Activated naive CD8-positive, alpha-beta T cell (primary cell): Measurements from ENCODE around the gene BANF1.

Source experiments
- H3K27ac Mint-ChIP-seq: one replicate; pipeline ENCODE4 v1.8.0; 2021; ENCODE audit warnings: mixed read lengths
- H3K27me3 Mint-ChIP-seq: one replicate; pipeline ENCODE4 v1.8.0; 2021; ENCODE audit warnings: mixed read lengths
- H3K36me3 Mint-ChIP-seq: one replicate; pipeline ENCODE4 v1.8.0; 2021; ENCODE audit warnings: mixed read lengths
- H3K4me1 Mint-ChIP-seq: one replicate; pipeline ENCODE4 v1.8.0; 2021; ENCODE audit warnings: low read depth, mixed read lengths
- H3K4me3 Mint-ChIP-seq: one replicate; pipeline ENCODE4 v1.8.0; 2021; ENCODE audit warnings: mild to moderate bottlenecking, mixed read lengths
- H3K9me3 Mint-ChIP-seq: one replicate; pipeline ENCODE4 v1.8.0; 2021; ENCODE audit warnings: low read depth, mixed read lengths

Gene BANF1

DNA sequence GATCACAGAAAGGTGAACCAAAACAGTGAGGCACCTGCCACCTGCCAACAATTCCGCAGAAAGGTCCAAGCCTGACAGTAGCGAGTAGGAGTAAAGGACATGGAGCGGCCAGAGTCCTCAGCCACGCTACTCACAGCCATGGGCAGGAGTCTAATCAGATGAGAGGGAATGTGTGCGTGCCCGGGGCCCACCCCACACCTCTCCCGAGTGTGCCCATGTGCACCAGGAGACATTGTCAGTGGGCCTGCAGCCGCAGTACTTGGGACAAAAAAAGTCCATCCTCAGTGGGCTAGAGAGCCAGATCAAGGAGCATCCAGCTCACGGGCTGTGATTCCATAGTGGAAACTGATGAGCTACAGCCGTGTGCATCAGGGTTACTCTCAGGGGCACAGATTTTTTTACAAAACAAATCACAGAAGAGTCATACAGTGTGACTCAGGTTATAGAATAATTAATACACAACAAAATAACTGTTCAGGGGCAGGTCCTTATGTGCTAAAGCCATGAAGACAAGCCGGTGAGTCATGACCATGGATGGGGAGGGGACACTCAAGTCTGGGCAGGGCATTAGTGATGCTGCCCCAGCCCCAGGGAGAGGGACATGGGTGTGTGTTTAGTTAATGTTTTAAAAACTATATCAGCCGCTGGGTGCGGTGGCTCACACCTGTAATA lies 28.7 kb upstream of the BANF1 start:
- Mint-ChIP-seq H3K4me1 (peaks cover 5% of the 10 kb centered on the region), H3K4me3 (no peak overlapping the region), H3K27ac (peak overlapping the region; percentile 28), H3K27me3 (no peaks in the 10 kb centered on the region), H3K9me3 (no peaks in the 10 kb centered on the region), H3K36me3 (peaks cover 5% of the 10 kb centered on the region)

DNA sequence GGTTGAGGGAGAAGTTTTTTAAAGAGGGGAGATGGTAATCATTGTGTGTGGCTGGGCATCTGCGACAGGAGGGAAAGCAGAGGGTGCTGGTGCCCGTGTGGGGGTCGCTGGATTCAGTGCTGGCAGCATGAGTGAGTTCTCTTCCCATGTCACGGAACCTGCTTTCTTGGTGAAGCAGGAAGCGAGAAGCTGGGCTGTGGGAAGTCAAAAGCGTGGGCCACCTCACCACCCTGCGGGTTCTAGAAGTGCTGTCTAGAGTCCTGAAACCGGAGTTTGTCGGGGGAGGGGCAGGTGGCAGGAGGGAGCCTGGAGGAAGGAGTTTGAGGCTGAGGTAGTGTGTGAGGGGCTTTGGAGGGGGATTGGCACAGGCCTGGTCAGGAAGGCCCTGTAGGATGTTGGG lies 26.5 kb upstream of the BANF1 start:
- no peak overlapping the region for H3K4me3 Mint-ChIP-seq
- H3K36me3 Mint-ChIP-seq, result peaks cover 2% of the 10 kb centered on the region
- peak overlapping the region; percentile 54 for H3K27ac Mint-ChIP-seq
- no peaks in the 10 kb centered on the region for H3K27me3 Mint-ChIP-seq
- peaks cover 2% of the 10 kb centered on the region for H3K4me1 Mint-ChIP-seq
- no peaks in the 10 kb centered on the region for H3K9me3 Mint-ChIP-seq

DNA sequence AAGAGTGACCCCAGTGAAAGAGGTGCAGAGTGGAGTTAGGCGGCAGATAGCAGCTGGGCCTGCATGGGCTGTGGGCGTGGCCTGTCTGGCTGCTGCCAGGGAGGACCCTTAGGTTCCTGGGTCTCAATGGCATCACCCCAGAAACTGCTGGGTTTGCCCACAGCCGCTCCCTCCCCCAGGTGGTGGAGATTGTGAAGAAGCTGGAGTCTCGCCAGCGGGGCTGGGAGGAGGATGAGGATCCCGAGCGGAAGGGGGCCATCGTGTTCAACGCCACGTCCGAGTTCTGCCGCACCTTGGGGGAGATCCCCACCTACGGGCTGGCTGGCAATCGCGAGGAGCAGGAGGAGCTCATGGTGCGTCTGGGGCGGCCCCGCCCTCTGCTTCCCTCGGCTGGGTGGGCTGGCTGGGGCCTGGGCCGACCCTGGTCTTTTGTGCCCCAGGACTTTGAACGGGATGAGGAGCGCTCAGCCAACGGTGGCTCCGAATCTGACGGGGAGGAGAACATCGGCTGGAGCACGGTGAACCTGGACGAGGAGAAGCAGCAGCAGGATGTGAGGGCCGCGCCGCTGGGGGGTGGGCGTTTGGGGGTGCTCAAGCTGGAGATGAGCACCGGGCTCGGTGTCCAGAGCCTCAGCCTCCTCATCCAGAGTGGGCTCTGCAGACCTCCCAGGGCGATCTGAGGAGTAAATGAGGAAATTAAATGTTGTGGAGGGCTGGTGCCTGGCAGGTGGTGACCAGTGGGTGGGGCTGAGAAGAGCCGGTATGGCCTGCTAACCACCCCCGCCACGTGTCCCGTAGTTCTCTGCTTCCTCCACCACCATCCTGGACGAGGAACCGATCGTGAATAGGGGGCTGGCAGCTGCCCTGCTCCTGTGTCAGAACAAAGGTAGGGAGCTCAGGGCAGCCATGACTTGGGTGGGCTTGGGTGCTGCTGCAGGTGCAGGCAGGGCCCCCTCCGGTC lies 25.8 kb upstream of the BANF1 start:
- no peak overlapping the region for H3K4me3 Mint-ChIP-seq
- H3K4me1 Mint-ChIP-seq, result peaks cover 2% of the 10 kb centered on the region
- no peak overlapping the region for H3K27ac Mint-ChIP-seq
- H3K9me3 Mint-ChIP-seq, result no peaks in the 10 kb centered on the region
- peaks cover 2% of the 10 kb centered on the region for H3K36me3 Mint-ChIP-seq
- no peaks in the 10 kb centered on the region for H3K27me3 Mint-ChIP-seq

DNA sequence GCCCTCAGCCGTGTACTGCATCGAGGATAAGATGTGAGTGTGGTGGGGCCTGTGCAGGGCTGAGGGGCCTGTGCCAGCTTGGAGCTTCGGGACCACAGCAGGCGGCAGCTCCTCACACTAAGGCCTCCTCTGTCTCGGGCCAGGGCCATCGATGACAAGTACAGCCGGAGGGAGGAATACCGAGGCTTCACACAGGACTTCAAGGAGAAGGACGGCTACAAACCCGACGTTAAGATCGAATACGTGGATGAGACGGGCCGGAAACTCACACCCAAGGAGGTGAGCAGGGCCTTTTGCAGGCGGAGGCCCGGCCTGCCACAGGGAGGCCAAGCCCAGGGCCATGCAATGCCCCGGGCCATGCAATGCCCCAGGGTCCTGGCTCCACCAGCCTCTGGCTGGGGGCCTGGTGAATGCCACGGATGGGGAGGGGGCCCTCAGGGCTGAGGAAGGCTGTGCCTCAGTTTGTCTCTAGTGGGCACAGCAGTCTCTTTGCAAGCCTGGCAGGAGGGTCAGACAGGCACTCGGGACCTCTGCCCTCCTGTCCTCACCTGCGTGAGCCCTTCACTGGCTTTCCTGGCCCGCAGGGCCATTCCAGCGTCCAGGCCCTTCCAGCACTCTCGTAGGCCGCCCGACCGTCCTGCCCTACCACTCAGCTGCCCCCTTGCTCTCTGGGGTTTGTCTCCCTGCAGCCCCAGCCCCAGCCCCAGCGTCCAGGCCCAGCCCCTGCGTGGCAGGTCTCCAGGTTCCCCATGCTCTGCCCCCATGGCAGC lies 24.5 kb upstream of the BANF1 start:
- Mint-ChIP-seq H3K27me3 (no peaks in the 10 kb centered on the region), H3K36me3 (peaks cover 2% of the 10 kb centered on the region), H3K9me3 (no peaks in the 10 kb centered on the region), H3K4me1 (no peaks in the 10 kb centered on the region), H3K27ac (no peak overlapping the region), H3K4me3 (no peak overlapping the region)

DNA sequence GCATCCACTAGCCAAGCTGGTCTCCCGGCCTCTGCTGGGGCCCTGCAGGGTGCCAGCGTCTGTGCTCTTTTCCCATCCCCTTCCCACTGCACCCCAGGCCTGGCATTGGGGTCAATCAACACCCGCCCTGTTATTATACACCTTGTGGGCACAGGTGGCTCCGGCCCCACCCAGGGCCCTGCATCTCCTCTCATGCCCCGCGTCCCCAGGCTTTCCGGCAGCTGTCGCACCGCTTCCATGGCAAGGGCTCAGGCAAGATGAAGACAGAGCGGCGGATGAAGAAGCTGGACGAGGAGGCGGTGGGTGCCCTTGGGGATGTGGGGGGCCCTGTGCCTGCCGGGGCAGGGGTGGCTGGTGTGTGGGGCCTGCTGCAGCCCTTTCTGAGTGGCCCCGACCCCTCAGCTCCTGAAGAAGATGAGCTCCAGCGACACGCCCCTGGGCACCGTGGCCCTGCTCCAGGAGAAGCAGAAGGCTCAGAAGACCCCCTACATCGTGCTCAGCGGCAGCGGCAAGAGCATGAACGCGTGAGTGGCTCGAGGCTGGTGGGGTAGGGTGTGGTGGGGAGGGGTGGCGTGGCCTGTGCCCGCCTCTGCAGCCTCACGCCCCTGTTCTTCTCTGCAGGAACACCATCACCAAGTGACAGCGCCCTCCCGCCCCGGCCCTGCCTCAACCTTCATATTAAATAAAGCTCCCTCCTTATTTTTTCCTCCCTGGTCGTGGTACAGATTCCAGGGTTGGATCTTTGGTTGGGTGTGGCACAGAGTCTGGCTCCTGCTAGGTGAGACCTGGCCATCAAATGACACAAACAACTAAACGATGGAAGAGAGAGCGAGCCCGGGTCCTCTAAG lies 23.7 kb upstream of the BANF1 start:
- H3K4me1 Mint-ChIP-seq, result no peaks in the 10 kb centered on the region
- no peaks in the 10 kb centered on the region for H3K9me3 Mint-ChIP-seq
- no peaks in the 10 kb centered on the region for H3K27me3 Mint-ChIP-seq
- no peak overlapping the region for H3K4me3 Mint-ChIP-seq
- H3K27ac Mint-ChIP-seq, result no peak overlapping the region
- peaks cover under 1% of the 10 kb centered on the region for H3K36me3 Mint-ChIP-seq

DNA sequence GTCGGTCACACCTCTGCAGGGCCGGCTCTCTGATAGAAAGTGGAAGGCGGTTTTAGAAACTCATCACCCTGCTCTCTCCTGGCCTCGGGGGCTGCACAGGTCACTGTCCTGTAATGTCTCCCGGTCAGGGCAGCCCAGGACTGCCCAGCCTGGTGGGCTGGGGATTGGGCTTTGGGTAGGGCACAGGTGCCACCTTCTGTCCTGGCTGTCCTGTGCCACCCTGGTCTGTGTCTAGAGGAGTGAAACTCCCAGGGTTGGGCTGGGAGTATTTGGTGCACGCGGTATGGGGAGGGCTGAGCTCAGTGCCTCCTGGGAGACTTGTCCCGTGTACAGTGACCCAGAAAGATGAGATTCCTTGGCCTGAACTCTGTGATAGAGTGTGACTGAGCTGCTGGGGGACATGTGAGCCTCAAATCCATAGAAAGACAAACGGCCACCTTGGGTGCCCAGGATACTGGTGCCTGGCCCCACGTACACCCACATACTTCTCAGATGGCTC lies 23.0 kb upstream of the BANF1 start:
- Mint-ChIP-seq H3K27me3 (no peaks in the 10 kb centered on the region), H3K36me3 (no peaks in the 10 kb centered on the region), H3K9me3 (no peaks in the 10 kb centered on the region), H3K4me3 (no peak overlapping the region), H3K4me1 (no peaks in the 10 kb centered on the region), H3K27ac (no peak overlapping the region)

DNA sequence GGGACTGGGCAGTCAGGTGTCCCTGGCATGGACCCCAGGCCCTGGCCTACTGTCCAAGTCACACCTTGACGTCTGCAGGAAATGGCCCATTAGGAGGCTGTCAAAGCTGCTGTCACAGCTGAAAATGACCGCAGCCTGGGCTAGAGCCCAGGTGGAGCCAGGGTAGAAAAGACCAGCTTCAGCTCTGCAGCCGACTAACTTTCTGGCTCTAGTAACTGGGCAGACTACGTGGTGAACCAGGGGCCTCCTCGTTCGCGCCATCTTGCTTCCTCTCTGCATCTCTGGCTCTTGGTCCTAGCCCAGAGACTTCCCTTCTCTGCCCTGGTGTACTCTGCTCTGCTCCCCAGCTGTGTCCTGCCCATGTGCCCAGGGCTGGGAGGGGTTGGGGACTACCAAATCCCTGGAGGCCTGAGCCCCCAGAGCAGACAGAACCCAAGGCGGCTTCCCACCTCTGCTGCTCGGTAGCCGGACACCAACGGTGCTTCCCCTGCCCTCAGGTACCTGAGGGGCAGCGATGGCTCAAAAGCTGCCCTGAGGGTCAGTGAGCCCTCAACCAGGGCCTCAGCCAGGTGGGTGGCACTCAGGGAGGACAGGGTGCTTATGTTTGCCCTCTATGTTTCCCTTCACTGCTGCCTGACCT lies 21.1 kb upstream of the BANF1 start:
- Mint-ChIP-seq H3K36me3 (no peaks in the 10 kb centered on the region), H3K4me1 (no peaks in the 10 kb centered on the region), H3K9me3 (no peaks in the 10 kb centered on the region), H3K27me3 (no peaks in the 10 kb centered on the region), H3K27ac (no peak overlapping the region), H3K4me3 (no peak overlapping the region)

DNA sequence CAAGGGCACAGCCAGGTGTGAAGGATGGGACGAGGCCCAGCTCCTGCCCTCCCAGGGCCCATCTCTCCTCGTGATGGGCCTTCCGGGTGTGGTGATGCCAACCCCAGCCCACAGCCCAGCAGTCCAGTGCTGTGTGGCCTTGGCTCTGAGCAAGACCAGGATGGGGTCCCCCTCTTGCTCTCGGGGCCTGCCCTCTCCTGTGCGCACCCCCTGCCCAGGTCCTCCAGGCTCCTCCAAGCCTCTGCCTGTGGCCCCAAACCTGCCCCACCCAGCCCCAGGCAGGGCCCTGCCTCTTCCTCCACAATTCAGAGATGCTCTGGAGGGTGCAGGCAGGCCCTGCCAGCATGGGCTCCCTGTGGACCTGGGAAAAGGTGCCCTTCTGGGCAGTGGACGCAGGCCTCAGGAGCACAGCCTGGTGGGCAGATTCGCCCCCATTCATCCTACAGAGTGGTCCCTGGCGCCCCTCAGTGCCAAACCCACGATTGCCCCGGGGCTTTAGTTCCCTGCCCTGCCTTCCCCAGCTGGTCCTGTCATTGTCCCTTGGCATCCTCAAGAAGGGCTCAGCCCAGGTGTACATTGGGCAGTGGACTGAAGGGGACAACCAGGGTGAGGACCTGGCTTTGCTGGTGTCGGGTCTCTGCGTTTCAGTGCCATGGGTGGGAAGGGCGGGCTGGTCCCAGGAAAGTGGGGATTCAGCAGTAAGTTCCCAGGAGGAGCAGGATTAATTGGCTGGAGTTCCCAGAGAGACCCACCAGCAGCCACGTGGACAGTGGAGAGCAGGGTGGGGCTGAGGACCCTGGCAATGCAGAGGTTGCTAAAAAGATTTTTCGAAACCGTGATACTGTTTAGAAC lies 20.1 kb upstream of the BANF1 start:
- Mint-ChIP-seq H3K27me3 (no peaks in the 10 kb centered on the region), H3K9me3 (no peaks in the 10 kb centered on the region), H3K27ac (no peak overlapping the region), H3K4me3 (no peak overlapping the region), H3K36me3 (no peaks in the 10 kb centered on the region), H3K4me1 (no peaks in the 10 kb centered on the region)

DNA sequence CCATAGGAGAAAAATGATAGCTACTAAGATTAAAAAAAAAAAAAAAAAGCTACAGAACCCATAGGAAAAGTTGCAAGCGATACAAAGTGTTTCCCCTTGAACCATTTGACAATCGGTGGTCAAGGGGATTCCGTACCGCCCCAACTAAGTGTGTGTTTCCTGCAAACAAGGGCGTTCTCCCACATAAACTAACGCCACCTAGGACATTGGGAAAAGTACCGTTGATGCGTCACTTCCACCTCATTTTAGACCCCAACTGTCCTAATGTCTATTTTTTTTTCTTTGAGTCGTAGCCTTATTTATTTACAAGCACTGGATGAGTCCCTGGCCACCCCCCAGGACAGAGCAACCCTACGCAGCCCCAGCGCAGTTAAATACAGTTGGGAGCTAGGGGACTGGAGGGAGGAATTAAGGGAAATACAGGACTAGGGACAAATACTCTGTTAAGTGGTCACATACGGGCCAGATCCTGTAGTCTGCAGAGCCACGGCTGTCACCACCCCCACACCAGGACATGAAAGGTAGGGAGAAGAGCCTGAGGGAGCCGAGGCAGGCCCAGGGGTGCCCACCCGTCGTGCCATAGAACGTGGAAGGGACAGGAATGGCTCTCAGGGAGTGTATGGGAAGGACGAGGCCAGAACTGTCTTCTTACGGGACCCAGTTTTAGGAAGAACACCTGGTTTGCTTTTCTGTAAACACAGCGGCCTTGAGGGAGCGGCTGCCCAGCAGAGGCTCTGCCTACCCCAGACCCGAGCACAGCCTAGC lies 19.3 kb upstream of the BANF1 start:
- H3K4me3 Mint-ChIP-seq, result no peak overlapping the region
- no peaks in the 10 kb centered on the region for H3K27me3 Mint-ChIP-seq
- no peaks in the 10 kb centered on the region for H3K4me1 Mint-ChIP-seq
- H3K36me3 Mint-ChIP-seq, result no peaks in the 10 kb centered on the region
- H3K9me3 Mint-ChIP-seq, result no peaks in the 10 kb centered on the region
- no peak overlapping the region for H3K27ac Mint-ChIP-seq

DNA sequence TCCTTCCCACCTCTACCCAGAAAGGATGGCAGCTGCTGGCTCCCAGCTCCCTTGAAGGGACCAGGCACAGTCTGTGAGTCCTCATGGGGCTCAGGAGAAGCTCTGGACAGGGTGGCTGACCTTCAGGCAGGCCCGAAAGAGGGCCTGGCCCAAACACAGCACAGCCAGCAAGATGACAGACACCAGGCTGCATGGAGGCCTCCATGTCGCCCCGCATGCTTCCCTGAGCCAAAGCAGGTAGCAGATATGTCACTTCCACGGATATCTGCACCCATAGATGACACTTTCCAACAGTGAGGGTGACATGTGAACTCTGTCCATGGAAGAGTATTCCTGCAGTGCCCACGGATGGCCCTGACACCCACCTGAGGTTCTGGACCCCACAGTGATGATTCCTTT lies 18.7 kb upstream of the BANF1 start:
- no peaks in the 10 kb centered on the region for H3K9me3 Mint-ChIP-seq
- H3K4me1 Mint-ChIP-seq, result no peaks in the 10 kb centered on the region
- H3K27ac Mint-ChIP-seq, result no peak overlapping the region
- H3K27me3 Mint-ChIP-seq, result no peaks in the 10 kb centered on the region
- H3K4me3 Mint-ChIP-seq, result no peak overlapping the region
- H3K36me3 Mint-ChIP-seq, result no peaks in the 10 kb centered on the region

DNA sequence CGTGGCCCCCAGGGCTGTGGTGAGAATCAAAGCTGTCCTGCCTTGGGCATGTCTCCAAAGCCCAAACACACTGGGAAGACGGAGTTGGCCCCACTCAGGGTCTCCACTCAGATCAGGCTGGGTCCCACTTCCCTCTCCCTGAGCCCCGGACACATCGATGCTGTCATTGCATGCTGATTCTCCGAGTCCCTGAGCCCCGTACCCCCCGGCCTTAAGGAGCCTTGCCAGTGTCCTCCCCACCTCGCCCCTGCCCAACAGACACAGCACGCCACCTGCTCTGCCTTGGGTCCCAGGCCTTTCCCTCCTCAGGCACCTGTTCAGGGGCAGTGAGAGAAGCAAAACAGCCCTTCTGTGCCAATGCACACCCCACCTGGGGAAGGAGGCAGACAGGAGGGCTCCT lies 15.0 kb upstream of the BANF1 start:
- H3K9me3 Mint-ChIP-seq, result no peaks in the 10 kb centered on the region
- H3K27ac Mint-ChIP-seq, result no peak overlapping the region
- peaks cover 5% of the 10 kb centered on the region for H3K4me1 Mint-ChIP-seq
- no peaks in the 10 kb centered on the region for H3K36me3 Mint-ChIP-seq
- H3K4me3 Mint-ChIP-seq, result no peak overlapping the region
- no peaks in the 10 kb centered on the region for H3K27me3 Mint-ChIP-seq

DNA sequence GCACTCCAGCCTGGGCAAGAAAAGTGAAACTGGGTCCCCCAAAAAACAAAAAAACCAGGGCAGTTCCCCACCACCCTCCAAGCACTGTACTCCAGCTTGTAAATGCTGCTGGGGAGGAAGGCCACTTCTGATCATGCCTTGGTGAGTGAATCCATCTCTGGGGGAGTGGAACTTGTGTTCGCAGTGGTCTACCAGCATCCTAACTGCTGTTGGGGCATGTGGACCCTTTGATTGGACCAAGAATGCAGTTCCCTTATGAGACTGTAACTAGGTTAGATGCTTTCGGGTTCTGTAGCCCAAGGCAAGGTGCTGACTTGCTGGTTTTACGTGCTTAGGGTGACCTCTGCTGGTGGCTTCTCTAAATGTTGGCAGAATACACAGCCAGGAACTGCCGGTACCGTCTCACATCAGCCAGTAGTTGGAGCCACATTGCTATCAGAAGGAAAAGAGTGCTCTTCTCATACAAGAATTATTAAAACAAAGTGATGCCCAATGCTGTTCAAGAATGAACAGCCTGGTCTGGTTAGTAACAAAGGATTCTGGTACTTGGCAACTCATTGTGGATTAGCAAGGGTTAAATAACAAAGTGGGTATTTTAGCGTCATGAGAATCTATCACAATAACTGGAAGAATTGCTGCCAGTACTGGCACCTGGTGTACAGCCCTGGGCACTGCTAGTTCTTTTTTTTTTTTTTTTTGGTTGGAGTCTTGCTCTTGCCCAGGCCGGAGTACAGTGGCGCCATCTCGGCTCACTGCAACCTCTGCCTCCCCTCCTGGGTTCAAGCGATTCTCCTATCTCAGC lies 13.3 kb upstream of the BANF1 start:
- Mint-ChIP-seq H3K4me3 (no peak overlapping the region), H3K4me1 (peaks cover 5% of the 10 kb centered on the region), H3K27ac (peak overlapping the region; percentile 67)

More for the DNA sequence above, 13.3 kb upstream of the BANF1 start:
- Mint-ChIP-seq H3K9me3 (no peaks in the 10 kb centered on the region), H3K27me3 (no peaks in the 10 kb centered on the region), H3K36me3 (no peaks in the 10 kb centered on the region)
